ENCODE data around the gene NT5DC3. TPM values are rescaled to one million over a fixed set of nuclear protein-coding genes. Genes with fewer than 3 reads are reported as not detected.

Gene NT5DC3
- polyA plus RNA-seq, 2 of the 4 experiments (the other 2 are of a cell fraction), result 5.2 to 5.6 TPM

DNA sequence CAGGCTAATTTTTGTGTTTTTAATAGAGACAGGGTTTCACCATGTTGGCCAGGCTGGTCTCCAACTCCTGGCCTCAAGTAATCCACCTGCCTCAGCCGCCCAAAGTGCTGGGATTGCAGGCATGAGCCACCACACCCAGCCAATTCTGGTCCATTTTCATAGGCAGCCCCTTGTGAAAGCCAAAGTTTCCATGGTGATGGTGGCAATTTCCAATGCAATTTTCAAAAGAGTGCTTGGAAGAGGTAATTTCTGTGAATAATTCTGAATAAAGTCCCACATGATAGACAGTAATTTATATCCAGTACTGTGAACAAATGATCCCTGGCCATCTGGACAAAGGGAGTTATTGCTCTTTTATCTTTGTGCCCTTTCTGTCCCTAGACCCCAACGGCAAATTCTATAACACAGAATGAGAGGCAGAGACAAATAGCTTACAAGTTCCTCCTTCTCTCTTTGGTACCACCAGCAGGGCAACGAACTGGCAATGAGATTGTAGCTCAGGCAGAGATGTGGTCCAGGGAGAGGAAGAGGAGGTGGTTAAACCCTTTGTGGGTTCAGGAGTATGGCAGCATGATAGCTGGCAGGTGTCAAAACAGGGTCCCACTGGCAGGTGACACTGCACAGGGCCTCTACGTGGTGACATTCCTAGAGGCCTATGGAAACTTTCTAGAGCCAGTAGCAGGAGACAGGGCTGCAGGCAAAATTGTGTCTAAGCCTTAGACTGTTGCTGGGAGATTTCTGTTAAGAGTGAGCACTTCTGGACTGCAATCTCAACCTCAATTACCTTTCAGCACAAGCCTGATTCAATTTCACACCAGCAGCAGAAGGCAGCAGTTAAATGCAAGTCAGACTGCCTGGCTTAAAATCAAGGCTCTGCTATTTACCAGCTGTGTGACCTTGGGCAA, 46.5 kb downstream of the NT5DC3 start:
- POLR2A ChIA-PET, result no interaction called here
- DNase-seq (ENCODE audit: low read depth in 1 of 2, low spot score in 1 of 2) (no peak), FAIRE-seq (no peak), ATAC-seq (no peak)
- 56% methylated on average over 4 of the region's 4 CpGs for WGBS (ENCODE audit: missing lambda C conversion rate)
- Histone ChIP-seq H3K4me2 (no peak overlapping the region), H3K4me1 (peaks cover 16% of the 10 kb centered on the region), H3K9me3 (no peaks in the 10 kb centered on the region), H3K27ac (no peak overlapping the region), H3K4me3 (no peak overlapping the region)
- CTCF ChIA-PET, result interaction anchor here (0.9 to 1.6 kb wide), 2 partner anchors 28 to 75 kb away, joined by 3 to 4 read pairs; no protein-coding TSS in a partner anchor
- TF ChIP-seq FOSL2 (IDR thresholded peaks at IDR 0.05), result no peak
- TF ChIP-seq FOSL2 (CRISPR knock-in tag; IDR thresholded peaks at IDR 0.05), result no peak
- TF ChIP-seq KDM5A (IDR thresholded peaks at IDR 0.05), result no peak
- TF ChIP-seq GATA3 (IDR thresholded peaks at IDR 0.05; ENCODE audit: borderline replicate concordance), result no peak
- TF ChIP-seq HOXA7 (CRISPR knock-in tag; IDR thresholded peaks at IDR 0.05), result no peak
- TF ChIP-seq EP300 (IDR thresholded peaks at IDR 0.05), result no peak
- no peak for TF ChIP-seq CBX8 (IDR thresholded peaks at IDR 0.05)

DNA sequence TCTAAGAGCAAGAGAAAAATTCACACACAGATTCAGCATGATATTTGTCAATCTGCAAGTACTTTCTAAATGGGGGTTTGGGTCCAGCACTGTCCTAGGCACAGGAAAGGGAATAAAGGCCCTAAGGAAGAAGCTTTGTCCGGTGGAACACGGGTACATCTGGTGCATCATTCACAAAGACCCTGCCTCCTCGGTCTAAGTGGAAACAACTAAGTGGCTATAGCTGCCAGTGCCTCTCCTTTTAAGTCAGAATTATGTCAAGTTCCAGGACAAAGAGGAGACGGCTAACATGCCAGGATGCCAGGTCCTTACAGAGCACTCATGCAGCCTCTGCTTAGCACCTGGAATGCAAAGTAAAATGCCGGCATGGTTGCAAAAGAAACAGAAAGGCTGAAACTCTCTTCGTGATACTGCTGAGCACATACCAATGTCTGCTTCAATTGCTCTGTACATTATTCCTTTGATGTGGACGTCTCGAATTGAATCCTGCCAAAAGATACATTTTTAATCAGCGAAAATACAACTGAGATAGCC, 47.5 kb downstream of the NT5DC3 start:
- ChIA-PET POLR2A (no interaction called here), CTCF (no interaction called here)
- TF ChIP-seq EP300 (IDR thresholded peaks at IDR 0.05) (no peak), ZC3H11A (IDR thresholded peaks at IDR 0.05) (no peak), GATA3 (IDR thresholded peaks at IDR 0.05; ENCODE audit: borderline replicate concordance) (no peak), KDM1A (IDR thresholded peaks at IDR 0.05; ENCODE audit: low read depth) (no peak), HOXA7 (CRISPR knock-in tag; IDR thresholded peaks at IDR 0.05) (no peak), NPAS2 (CRISPR knock-in tag; IDR thresholded peaks at IDR 0.05; ENCODE audit: borderline replicate concordance) (no peak), JUN (IDR thresholded peaks at IDR 0.05) (no peak), KDM5A (IDR thresholded peaks at IDR 0.05) (no peak), CHD4 (IDR thresholded peaks at IDR 0.05; ENCODE audit: borderline replicate concordance) (no peak), CBX8 (IDR thresholded peaks at IDR 0.05) (no peak), RARB (CRISPR knock-in tag; IDR thresholded peaks at IDR 0.05) (no peak), HEYL (CRISPR knock-in tag; IDR thresholded peaks at IDR 0.05) (no peak)
- TF ChIP-seq, protein P1, sequence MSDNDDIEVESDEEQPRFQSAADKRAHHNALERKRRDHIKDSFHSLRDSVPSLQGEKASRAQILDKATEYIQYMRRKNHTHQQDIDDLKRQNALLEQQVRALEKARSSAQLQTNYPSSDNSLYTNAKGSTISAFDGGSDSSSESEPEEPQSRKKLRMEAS (IDR thresholded peaks at IDR 0.05), result no peak
- TF ChIP-seq, protein P2, sequence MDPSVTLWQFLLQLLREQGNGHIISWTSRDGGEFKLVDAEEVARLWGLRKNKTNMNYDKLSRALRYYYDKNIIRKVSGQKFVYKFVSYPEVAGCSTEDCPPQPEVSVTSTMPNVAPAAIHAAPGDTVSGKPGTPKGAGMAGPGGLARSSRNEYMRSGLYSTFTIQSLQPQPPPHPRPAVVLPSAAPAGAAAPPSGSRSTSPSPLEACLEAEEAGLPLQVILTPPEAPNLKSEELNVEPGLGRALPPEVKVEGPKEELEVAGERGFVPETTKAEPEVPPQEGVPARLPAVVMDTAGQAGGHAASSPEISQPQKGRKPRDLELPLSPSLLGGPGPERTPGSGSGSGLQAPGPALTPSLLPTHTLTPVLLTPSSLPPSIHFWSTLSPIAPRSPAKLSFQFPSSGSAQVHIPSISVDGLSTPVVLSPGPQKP (IDR thresholded peaks at IDR 0.05; ENCODE audit: low read depth, low read length), result no peak
- TF ChIP-seq, protein P3, sequence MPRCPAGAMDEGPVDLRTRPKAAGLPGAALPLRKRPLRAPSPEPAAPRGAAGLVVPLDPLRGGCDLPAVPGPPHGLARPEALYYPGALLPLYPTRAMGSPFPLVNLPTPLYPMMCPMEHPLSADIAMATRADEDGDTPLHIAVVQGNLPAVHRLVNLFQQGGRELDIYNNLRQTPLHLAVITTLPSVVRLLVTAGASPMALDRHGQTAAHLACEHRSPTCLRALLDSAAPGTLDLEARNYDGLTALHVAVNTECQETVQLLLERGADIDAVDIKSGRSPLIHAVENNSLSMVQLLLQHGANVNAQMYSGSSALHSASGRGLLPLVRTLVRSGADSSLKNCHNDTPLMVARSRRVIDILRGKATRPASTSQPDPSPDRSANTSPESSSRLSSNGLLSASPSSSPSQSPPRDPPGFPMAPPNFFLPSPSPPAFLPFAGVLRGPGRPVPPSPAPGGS (IDR thresholded peaks at IDR 0.05), result no peak
- TF ChIP-seq, protein P4, sequence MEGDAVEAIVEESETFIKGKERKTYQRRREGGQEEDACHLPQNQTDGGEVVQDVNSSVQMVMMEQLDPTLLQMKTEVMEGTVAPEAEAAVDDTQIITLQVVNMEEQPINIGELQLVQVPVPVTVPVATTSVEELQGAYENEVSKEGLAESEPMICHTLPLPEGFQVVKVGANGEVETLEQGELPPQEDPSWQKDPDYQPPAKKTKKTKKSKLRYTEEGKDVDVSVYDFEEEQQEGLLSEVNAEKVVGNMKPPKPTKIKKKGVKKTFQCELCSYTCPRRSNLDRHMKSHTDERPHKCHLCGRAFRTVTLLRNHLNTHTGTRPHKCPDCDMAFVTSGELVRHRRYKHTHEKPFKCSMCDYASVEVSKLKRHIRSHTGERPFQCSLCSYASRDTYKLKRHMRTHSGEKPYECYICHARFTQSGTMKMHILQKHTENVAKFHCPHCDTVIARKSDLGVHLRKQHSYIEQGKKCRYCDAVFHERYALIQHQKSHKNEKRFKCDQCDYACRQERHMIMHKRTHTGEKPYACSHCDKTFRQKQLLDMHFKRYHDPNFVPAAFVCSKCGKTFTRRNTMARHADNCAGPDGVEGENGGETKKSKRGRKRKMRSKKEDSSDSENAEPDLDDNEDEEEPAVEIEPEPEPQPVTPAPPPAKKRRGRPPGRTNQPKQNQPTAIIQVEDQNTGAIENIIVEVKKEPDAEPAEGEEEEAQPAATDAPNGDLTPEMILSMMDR (IDR thresholded peaks at IDR 0.05), result no peak
- TF ChIP-seq, protein P5, sequence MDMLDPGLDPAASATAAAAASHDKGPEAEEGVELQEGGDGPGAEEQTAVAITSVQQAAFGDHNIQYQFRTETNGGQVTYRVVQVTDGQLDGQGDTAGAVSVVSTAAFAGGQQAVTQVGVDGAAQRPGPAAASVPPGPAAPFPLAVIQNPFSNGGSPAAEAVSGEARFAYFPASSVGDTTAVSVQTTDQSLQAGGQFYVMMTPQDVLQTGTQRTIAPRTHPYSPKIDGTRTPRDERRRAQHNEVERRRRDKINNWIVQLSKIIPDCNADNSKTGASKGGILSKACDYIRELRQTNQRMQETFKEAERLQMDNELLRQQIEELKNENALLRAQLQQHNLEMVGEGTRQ (IDR thresholded peaks at IDR 0.05), result no peak
- H3K4me2 ChIP-seq, result no peak overlapping the region
- H3K9me3 ChIP-seq, result no peaks in the 10 kb centered on the region
- no peak overlapping the region for H3K27ac ChIP-seq
- ATAC-seq (no peak), FAIRE-seq (no peak), DNase-seq (ENCODE audit: low read depth in 1 of 2, low spot score in 1 of 2) (no peak)
- no peak overlapping the region for H3K4me3 ChIP-seq
- 82% methylated on average over 9 of the region's 9 CpGs for WGBS (ENCODE audit: missing lambda C conversion rate)
- H3K4me1 ChIP-seq, result peaks cover 6% of the 10 kb centered on the region
